Brain microvascular endothelial cell (primary cell): ENCODE data around the gene CTXN2.

ENCODE experiments used
- DNase-seq: peaks from one replicate; pipeline ENCODE4 v3.0.0-alpha.2; 2020
- H3K27ac ChIP-seq: fragments of 250-450 bp; sonication (Bioruptor Pico); 2 replicates; pipeline ENCODE4 v1.5.1; 2020; ENCODE audit warnings: mild to moderate bottlenecking, moderate library complexity
- H3K27me3 ChIP-seq: fragments of 250-450 bp; sonication (Bioruptor Pico); replicated peaks from 2 replicates; pipeline ENCODE4 v1.5.1; 2020; ENCODE audit warnings: mild to moderate bottlenecking
- H3K36me3 ChIP-seq: fragments of 250-450 bp; sonication (Bioruptor Pico); replicated peaks from 2 replicates; pipeline ENCODE4 v1.5.1; 2020; ENCODE audit warnings: mild to moderate bottlenecking
- H3K4me3 ChIP-seq: 2 replicates; pipeline ENCODE4 v1.5.1; 2011; ENCODE audit warnings: low read depth, mild to moderate bottlenecking, control low read depth, low read length, moderate library complexity
- in situ Hi-C: cut with HindIII; loops from 2 replicates; pipeline ENCODE4 v1.10.0; 2017; ENCODE audit warnings: low sequenced_read_pairs, low pct_ligation_motif_present
- TF ChIP-seq, protein P1 (sequence below): IDR thresholded peaks from 2 replicates; pipeline ENCODE4 v1.5.1; 2011; ENCODE audit warnings: low read depth, mild to moderate bottlenecking, moderate library complexity, low read length, control low read depth, inconsistent platforms; ENCODE audit errors: missing control alignments

Gene CTXN2

DNA sequence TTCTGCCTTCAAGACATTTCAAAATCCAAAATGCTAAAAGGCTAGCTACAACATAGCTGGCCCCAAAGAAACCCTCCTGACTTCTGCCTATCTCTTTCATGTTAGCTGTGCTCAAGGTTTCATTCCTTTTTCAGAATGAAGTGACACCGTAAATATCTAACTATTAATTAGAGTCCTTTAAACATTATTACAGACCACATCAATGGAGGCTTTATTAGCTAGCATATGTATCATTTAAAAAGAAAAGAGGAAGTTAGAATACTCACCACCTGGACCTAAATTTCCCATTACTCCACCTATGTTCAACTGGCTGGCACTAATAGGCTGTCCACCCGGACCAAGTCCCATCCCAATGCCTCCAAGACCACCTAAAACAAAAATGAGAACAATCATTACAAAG lies 37.9 kb upstream of the CTXN2 start:
- TF ChIP-seq, protein P1, sequence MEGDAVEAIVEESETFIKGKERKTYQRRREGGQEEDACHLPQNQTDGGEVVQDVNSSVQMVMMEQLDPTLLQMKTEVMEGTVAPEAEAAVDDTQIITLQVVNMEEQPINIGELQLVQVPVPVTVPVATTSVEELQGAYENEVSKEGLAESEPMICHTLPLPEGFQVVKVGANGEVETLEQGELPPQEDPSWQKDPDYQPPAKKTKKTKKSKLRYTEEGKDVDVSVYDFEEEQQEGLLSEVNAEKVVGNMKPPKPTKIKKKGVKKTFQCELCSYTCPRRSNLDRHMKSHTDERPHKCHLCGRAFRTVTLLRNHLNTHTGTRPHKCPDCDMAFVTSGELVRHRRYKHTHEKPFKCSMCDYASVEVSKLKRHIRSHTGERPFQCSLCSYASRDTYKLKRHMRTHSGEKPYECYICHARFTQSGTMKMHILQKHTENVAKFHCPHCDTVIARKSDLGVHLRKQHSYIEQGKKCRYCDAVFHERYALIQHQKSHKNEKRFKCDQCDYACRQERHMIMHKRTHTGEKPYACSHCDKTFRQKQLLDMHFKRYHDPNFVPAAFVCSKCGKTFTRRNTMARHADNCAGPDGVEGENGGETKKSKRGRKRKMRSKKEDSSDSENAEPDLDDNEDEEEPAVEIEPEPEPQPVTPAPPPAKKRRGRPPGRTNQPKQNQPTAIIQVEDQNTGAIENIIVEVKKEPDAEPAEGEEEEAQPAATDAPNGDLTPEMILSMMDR, result no peak
- no peaks in the 10 kb centered on the region for H3K27me3 ChIP-seq
- in situ Hi-C loops, result no loop called here
- H3K36me3 ChIP-seq, result no peaks in the 10 kb centered on the region
- no peak overlapping the region for H3K4me3 ChIP-seq
- H3K27ac ChIP-seq, result no peak overlapping the region
- DNase-seq, result no peak

DNA sequence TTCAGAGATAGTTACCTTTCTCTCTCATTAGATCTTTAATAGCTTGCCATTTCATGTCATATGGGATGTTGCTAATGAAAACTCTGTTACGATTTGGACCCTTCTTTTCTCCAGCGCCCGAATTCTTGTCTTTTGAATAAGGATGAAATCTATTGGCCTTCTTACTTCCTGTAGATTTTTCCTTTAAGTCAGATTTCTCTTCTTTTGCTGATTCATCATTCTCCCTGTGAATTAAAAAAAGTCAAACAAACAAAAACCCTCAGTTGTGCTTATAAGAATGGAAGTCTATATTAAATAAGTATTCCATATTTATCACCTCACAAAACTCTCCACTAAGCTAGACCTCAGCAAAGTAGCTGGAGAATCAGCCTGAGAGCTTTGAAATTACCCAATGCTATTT lies 22.8 kb upstream of the CTXN2 start:
- Histone ChIP-seq H3K27me3 (no peaks in the 10 kb centered on the region), H3K27ac (no peak overlapping the region), H3K36me3 (no peaks in the 10 kb centered on the region), H3K4me3 (no peak overlapping the region)
- in situ Hi-C loops, result no loop called here
- DNase-seq, result no peak
- TF ChIP-seq, protein P1, result no peak

DNA sequence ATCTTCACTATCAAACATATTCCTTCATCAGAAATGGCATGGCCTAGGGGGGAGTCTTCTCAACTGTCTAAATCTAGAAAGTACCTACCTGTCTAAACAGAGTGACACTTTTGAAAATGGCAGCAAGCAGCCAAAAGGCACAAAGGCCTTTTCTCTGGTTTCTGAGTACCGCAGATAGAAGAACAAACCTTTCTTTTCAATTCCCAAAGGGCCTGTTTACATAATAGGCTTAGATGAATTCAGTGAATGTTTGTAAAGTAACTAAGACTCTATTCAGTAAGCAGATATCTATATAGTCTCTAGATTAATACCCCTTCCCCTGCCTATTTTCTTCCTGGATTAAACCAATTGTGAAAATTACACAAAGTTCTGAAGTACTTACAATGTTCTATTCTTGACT lies 20.5 kb upstream of the CTXN2 start:
- Histone ChIP-seq H3K27ac (no peak overlapping the region), H3K36me3 (no peaks in the 10 kb centered on the region), H3K27me3 (no peaks in the 10 kb centered on the region), H3K4me3 (no peak overlapping the region)
- TF ChIP-seq, protein P1, result no peak
- in situ Hi-C loops, result no loop called here
- no peak for DNase-seq

DNA sequence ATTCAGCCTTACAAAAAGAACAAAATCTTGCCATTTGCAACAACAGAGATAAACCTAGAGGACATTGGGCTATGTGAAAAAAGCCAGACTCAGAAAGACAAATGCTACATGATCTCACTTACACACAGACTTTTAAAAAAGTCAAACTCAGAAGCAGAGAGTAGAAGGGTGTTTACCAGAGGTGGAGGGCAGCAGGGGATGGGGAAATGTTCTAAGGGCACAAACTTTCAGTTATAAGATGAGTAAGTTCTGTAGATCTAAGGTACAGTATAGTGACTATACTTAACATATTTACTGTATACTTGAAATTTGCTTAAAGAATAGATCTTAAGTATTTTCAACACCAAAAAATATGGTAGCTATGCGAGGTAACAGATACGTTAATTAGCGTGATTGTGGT lies 16.3 kb upstream of the CTXN2 start:
- Histone ChIP-seq H3K27ac (no peak overlapping the region), H3K4me3 (no peak overlapping the region), H3K36me3 (no peaks in the 10 kb centered on the region), H3K27me3 (no peaks in the 10 kb centered on the region)
- in situ Hi-C loops, result no loop called here
- no peak for DNase-seq
- TF ChIP-seq, protein P1, result no peak

DNA sequence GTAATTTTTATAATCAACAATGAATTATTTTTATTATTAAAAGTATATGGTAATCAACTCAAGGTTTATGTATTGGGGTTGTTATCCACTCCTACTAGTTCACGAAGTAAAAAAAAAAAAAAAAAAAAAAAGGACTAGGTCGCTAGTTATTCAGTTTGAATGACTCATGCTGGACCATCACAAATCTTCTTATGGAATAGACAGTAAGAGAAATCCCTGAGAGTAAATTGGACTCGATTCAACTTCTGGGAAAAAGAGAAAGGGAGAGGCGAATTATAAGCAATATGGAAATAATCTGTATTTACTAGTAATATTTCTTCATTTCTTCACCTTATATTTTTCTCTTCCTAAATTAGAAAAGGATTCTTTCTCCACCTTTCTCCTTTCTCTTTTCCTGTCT lies 15.4 kb upstream of the CTXN2 start:
- TF ChIP-seq, protein P1, result no peak
- Histone ChIP-seq H3K27me3 (no peaks in the 10 kb centered on the region), H3K27ac (no peak overlapping the region), H3K36me3 (no peaks in the 10 kb centered on the region), H3K4me3 (no peak overlapping the region)
- no peak for DNase-seq
- in situ Hi-C loops, result no loop called here

DNA sequence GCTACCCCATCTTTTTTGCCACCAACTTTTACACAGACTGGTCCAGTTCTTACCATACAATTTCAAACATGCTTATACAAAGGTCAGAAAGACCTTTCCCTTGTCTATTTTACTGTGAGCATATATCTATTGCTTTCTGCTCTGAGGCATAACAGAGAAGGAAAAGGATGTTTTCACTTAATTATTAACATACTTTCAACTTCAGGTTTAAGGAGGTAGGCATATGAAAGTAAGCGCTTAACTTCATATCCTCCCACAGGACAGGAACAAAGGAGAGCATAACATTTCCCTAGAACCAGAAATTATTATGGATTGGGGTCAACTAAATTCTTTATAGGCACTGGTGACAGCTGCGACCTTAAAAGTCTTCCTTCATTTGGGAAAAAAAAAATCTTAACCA lies 14.5 kb upstream of the CTXN2 start:
- no peaks in the 10 kb centered on the region for H3K27me3 ChIP-seq
- no peaks in the 10 kb centered on the region for H3K36me3 ChIP-seq
- TF ChIP-seq, protein P1, result no peak
- H3K4me3 ChIP-seq, result no peak overlapping the region
- in situ Hi-C loops, result no loop called here
- DNase-seq, result no peak
- H3K27ac ChIP-seq, result no peak overlapping the region
